HG03558 (cell line): Measurements from ENCODE around the gene COMT.

Source experiments
- ATAC-seq: cut with Tn5 transposase; IDR thresholded peaks from one replicate; pipeline ENCODE4 v1.9.1; 2021; ENCODE audit warnings: moderate number of reproducible peaks; ENCODE audit not compliant: unreplicated experiment; ENCODE audit errors: extremely low read depth

COMT gene

DNA sequence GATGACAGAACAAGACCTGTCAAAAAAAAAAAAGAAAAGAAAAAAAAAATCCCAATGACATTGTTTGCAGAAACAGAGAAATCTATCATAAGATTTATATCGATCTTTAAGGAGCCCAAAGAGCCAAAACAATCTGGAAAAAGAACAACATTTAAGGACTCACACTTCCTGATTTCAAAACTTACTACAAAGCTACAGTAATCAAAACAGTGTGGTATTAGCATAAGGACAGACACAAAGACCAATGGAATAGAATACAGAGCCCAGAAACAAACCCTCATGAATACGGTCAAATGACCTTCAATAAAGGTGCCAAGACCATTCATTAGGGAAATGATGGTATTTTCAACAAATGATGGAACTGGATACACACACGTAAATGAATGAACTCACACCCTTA is 62.9 kb downstream of the COMT start:
- no peak for ATAC-seq

DNA sequence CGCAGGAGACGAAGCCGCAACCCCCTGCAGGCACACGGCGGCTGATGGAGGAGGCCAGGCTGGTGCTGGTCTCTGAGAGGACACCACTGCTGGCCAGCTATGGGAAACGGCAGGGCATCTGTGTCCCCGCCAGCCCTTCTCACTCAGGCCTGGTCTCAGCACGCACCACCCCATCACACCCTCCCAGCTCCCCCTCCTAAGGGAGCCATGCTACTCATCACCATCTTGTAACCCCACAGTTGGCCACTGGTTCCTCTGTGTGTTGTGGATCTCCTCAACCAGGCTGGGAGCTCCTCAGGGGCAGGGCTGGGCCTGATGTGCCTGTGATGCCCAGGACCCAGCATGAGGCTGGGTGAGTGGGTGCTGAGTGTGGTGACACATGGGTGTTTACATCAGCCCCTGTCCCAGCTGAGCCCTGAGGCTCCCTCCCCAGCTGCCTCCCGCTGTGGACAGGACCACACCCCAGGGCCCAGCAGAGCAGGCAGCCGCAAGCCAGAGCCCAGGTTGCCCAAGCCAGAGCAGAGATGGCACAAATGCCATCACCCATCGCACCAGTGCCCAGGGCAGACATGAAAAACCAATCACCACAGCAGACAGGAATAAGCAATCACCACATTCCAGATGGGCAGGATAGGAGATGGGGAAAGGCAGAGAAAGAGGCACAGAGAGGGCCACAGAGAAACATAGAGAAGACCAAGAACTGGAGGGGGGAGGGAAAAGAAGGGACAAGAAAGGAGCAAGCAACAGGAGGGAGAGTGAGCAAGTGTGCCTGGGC is 66.8 kb downstream of the COMT start:
- no peak for ATAC-seq

DNA sequence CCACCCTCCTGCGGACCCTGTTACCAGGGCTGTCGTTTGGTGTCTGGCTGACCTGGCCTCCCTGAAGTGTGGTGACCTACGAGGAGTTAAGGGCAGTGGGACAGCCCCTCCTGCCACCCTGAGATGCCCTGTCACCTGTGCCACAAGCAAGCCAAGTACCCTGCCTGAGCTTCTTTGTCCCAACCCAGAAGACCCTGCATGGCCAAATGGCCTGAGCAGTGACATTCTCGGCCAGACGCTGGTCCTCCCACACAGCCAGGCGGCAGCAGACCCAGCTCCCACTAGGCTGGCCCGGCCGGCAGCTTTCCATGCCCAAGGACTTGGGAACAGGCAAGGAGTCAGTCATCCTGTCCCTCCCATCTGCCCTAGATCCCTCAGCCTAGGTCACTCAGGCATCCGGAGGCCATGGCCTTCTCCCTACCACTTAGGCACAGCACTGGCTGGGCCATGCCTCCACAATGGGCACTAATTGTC is 67.5 kb downstream of the COMT start:
- no peak for ATAC-seq

DNA sequence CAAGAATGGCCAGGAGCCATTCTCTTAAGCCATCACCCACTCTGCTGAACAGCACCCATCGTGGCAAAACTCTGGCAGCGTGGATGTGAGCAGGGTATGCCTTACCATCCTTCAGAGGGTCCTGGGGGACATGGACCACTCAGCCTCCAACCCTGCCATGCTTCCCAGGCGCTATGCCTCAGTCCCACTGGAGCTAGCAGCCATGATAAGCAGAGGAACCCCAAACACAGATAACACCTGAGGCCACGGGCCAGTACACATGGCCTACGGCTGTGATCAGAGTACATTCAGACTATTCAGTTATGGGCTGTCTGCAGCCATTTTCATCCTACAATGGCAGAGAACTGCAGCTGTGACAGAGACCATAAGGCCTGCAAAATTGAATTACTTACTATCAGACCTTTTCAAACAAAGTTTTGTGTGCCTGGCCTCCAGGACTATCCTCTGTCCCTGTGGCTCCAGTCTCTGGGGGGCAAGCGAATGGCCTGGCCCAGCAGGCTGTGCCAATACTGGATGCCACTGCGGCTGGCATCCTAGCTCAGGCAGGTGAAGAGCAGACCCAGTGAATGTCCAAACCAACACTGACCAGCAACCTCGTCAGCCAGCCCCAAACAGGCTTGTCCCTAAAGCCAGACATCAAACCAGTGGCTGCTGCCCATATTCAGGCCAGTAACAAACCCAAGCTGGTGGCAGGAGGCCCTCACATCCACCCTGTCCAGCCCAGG is 68.2 kb downstream of the COMT start:
- ATAC-seq = no peak

DNA sequence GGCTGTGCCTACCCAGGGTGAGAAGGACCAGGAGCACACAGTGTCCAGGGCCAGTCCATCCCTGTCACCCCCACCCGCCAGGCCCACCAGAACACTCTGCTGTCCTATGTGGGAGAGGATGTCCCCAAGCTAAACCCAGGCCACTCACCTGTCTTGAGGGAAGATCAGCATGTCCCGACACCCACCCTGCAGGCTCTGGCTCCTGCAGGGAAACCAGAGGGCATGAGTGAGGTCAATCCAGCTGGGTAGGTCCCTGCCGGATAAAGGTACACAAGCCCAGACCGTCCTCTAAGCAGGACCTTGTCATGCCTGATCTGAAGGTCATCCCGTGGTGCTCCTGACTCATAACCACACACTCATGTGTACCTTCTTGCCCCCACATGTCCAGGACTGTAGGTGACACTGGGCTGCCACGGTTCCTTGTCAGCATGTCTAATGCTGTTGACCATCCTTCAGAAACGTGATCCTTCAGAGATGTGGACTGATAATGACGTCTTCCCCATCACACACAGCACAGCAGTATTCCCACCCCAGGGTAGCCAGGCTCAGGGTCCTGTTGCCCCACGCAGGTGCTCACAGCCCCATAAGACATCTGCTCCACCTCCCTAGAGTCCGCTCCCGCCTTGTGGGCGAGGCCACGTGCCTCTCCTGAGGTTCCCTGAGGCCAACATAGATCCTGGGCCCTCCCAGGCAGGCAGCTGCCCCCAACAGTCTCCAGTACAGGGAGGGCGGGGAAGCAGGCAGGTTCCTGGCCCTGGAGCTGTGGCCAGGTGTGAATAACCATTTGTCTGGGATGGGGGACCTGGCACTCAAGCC is 68.9 kb downstream of the COMT start:
- no peak for ATAC-seq

DNA sequence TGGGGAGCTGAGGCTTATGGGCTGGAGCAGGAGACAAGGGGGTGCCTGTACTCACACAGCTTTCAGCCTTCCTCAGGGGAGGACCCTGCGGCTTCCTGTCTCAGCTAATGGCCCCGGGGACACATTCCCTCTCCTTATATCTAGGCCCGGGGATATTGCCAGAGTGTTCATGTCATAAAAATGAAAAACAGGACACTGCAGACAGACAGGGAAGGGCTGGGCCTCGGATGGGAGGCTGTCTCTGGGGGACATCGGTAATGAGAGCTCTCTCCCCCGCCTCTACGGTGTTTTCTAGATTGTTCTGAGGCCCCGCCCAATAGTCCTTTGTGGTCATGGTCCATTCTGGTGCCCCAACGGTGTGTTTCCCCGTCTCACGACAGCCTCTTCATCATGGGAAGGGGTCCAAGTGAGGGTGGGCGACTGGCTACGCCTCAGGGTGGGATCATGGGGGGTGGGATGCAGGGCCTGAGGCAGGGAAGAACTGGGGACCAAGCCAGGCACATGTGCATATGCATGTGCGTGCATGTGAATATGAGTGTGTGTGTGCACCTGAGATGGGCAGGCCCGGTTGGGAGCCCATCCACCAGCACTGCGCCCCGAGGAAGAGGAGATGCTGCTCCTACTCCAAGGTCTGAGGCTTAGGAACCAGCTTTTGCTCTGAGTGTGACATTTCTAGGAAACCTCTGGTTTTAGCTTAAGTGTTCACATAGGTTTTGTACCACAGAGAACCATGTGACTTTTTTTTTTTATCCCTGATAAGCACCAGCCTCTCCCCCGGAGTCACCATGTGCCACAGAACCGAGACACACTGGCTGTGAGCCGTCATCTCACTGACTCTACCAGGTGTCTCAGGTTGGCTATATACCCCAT is 69.8 kb downstream of the COMT start:
- ATAC-seq = no peak

DNA sequence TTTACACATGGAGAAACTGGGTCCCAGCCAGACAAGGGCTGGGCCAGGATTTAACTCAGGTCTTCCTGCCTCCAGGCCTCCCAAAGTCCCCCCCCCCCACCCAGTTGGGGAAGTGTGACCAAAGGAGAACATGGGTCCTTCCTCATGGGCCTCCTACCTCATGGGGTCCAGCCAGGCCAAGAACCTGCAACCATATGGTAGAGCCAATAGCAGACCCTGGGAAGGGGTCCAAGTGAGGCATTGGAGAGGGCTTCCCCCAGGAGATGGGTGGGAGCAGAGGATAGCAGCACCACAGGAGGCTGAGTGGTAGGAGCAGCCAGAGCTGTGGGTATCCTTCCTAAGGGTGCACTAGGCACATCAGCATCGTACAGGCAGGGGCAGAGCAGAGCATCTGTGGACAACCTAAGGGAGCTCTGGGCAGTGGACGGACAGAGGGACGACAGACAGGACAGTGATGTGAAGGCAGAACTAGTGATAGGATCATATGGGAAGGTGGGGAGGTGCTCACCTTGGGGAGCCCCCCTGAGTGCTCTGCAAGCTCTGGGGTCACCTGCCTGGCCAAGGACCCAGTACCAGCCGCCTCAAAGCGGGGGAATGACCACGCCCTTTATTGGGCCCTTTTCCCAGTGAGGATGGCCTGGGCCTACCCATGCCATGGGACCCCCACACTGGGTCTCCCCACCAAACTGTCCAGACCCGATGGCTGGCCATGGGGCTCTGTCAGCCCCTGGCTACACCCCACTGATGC is 70.6 kb downstream of the COMT start:
- ATAC-seq = no peak

DNA sequence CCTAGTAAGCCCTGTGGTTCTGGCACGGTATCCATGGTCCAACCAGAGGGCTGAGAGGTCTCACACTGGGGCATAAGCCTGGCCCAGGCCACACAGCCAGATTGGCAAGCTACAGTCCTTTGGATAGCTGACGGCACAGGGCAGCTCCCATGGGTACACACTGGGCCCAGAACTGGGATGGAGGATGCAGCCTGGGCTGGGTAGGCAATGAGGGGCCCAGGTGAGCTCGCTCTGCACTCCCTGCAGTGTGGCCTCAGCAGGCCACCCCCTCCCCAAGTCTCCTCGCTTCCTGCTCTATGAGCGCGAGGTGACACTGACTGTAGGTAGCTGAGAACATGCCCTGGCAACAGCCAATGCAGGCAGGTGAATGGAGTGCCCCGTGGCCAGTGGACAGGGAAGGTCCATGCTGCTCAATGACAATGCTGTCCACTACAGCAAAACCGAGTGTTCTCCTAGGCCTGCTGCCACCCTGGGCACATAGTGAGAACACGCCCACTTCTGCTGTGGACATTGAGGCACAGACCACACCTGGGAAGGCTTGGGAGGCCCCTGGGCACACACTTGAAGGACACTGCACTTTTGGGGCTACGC is 71.3 kb downstream of the COMT start:
- ATAC-seq = no peak

DNA sequence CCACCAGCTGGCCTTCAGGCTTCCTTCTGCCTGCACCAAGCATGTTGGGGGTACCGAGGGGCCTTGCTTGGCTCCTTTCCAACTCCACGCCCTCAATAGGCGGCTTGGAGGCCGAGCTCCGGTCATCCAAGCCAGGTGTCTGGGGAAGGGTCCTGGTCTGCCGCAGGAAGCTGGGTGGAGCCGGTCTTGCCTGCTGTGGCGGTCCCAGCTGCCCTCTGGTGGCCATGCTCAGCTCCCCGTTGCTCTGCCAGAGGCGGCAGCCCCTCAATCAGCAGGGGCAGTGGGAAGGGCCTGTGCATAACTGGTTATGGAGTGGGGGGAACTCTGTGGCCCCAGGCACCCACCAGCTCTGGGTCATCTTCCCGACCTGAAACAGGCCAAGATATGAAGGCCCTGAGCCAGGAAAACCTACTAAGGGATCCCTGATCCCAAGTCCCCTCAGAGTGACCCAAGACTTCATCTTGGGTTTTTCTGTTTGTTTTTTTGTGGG is 71.9 kb downstream of the COMT start:
- ATAC-seq = no peak

DNA sequence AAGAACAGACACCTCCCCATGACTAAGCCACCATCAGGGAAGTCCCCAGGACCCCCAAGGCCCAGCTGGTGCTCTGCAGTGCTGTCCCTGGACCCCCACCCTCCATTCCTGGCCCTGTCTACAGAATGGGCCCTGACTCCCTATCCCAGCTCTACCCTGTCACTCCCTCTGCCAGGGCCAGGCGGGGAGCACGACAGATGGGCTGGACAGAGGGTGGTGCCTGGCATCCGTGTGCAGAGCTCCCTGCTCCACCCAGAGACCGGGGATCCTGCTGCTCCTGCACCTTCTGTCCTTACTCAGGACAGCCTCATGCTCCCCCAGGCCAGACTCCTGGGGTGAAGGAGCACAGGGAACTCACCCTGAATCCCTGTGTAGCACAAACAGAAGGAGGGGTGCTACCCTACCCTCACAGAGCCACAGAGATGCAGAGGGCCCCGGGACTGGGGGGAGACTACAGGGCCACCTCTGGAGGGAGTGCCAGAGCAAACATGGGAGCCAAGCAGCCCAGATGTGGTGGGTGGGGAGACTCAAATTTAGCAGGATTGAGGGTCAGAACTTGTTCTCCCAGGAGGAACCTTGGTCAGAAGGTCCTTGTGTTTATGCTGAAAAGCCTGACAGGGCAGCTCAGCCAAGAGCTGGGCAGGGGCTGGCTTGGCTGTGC is 73.1 kb downstream of the COMT start:
- ATAC-seq = no peak

DNA sequence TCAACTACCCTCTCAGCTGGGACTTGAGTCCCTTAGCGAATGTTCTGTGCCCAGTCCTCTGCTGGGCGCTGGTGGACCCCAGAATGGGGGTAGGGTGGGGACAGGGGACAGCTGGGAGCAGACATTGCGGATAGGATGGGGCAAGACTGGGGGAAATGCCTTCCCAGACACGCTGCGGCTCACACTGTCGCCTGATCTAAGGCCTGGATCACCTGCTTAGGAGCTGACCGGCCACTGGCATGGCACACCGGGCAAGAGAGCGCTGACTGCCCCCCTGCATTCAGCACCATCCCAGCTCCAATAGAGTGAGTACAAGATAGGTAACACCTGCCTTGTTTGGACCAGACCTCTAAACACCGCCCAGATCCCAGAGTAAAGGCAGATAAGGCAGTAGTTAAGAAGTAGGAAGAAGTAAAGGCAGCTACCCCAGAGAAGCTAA is 73.6 kb downstream of the COMT start:
- no peak for ATAC-seq

DNA sequence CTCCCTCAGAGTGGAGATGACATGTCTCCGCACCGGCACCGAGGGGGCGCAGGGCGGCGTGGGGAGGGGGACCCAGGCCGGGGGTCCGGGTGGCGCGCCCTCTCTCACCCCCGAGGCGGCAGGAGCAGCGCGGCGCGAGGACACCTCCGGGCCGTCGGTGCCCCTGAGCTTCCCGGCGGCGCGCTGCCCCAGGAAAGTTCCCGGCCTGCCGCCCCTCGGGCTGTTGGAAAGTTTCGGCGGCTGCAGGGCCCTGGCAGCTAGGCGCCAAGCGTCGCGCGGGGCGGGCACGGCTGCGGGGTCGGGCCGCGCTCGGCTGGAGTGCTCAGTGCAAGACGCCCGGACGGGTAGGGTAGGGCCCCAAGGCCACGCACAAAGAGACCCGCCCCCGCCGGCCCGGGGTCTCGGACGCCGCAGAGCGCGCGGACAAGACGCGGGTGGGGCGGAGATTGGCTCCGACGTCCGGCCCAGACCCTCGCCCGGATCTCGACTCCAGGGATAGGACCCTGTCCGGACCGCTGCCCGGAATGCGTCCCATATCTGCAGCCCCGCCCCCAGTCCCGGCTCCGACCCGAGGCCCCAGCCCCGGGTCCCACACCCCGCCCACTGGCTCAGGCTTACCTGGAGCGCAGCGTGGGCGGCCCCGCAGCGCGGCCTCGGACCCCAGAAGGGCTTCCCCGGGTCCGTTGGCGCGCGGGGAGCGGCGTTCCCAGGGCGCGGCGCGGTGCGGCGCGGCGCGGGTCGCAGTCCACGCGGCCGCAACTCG is 74.6 kb downstream of the COMT start:
- no peak for ATAC-seq

DNA sequence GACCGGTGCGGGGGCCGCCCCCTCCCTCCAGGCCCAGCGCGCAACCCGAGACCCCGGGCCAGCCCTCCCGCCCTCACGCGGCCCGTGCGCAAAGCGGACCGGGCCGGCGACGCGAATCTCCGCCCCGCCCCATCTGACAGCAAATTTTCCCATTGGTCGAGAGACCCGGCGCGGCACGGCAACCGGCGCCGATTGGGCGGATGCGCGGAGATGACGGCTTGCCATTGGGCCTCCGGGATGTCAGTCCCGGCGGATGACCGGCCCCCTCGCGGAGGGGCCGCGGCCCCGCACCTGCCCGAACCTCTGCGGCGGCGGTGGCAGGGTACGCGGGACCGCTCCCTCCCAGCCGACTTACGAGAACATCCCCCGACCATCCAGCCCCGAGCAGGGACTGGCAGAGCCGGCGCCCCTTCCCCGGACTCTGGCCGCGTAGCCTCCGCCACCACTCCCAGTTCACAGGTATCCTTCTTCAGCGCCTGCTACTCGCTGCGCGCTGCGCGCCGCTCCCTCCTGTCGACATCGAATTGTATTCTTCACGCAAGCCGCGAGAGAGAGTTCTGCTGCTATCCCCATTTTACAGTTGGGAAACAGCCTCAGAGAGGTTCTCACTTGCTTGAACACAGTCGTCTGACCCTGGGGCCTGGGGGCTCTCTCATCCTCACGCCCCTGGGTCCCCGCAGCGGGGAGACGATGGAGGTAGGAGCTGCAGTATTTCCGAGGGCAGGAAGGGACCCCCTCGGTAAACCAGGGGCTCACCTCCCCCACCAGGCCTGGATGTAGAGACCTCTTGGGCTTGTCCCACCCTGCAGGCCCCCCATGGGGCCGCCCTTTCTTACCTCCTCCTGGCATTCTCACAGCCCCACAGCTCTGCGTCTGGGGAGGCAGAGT is 75.4 kb downstream of the COMT start, which contains the start of gene ARVCF:
Gene ARVCF, minus strand, starts transcription at position 90 of the 888 bp plus-strand sequence. CDS start 26,029 bp downstream, outside the sequence.
- ATAC-seq = no peak

DNA sequence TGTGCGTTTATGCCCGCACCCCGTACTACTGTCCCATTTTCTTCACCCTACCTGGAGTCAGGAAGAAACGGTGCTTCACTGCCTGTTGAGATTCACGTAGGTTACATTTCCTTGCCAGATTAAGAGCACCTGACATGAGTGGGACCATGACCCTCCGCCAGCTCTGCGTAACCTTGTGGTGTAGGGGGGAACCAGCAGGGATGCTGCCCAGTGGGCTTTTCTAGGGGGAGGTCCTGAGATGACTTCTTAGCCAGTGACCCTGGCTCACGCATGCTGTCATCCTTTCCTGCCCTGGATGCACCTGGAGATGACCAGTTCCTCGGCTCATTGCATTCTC is 76.0 kb downstream of the COMT start:
- no peak for ATAC-seq

DNA sequence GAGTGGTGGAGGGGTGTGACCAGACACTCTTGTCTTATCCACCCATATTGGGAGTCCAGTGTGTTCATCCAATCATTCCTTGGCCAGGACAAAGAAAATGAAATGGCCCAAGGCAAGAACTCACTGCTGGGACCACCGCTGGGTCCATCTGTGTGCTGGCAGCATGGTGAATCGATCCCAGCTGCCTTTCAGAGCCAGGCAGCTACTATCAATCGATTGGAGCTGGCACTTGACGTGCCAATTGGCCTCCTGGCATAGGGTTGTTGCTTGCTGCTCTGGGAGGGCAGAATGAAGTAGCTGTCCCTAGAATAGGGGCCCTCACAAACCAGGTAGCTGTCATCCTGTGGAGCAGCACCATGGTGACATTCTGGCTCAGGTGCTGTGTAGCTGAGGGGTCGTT is 76.4 kb downstream of the COMT start:
- no peak for ATAC-seq
